SK-N-DZ (cell line): ENCODE results near the gene SNX24.
A peak's percentile ranks its signal among the peaks of the same experiment; 100 is the strongest.
"Not testable (repeated sequence)": the region's sequence is repeated elsewhere in the genome, so short reads cannot be mapped to it uniquely, and the experiment has no call there.

Experiments used
- DNase-seq: peaks from one replicate; pipeline ENCODE4 v3.0.0-alpha.2; 2015; ENCODE audit warnings: low spot score

The SNX24 gene

GRCh38 chr5:122967085-122967484 is 121.7 kb downstream of the SNX24 start:
- DNase-seq: no peak

- no peak for DNase-seq
Measured at GRCh38 chr5:122967625-122968024, 122.2 kb downstream of the SNX24 start.

- not testable (repeated sequence) for DNase-seq
Measured at GRCh38 chr5:122968056-122968455, 122.6 kb downstream of the SNX24 start.

- DNase-seq: no peak
Measured at GRCh38 chr5:122971333-122971732, 125.9 kb downstream of the SNX24 start.

GRCh38 chr5:122972877-122973276 is 127.5 kb downstream of the SNX24 start:
- DNase-seq: no peak

- DNase-seq: not testable (repeated sequence)
Measured at GRCh38 chr5:122973759-122974158, 128.3 kb downstream of the SNX24 start.

GRCh38 chr5:122974251-122974650 is 128.8 kb downstream of the SNX24 start:
- DNase-seq: not testable (repeated sequence)

- DNase-seq: no peak
Measured at GRCh38 chr5:122977319-122977718, 131.9 kb downstream of the SNX24 start.

- no peak for DNase-seq
Measured at GRCh38 chr5:122978068-122978467, 132.7 kb downstream of the SNX24 start.

- no peak for DNase-seq
Measured at GRCh38 chr5:122978644-122979297, 133.4 kb downstream of the SNX24 start.

DNA sequence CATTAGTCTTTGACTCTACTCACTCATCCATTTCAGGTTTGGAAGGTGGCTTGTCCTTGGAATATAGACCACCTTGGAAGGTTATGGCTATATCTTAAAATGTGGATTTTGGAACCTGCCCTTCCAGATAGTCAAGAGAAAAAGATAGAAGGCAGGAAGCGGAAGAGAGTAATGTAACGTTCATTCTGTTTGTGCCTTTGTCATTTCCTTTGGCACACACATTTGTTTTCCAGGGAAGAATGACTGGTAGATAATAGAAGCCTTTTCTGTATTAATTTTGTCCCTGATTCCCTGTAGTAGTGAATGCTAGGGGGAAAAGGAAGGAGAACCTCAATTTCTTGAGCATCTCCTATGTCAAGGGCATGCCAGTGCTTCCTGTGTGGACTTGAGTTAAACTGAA is 136.4 kb downstream of the SNX24 start:
- no peak for DNase-seq

- no peak for DNase-seq
Measured at GRCh38 chr5:122982376-122982775, 137.0 kb downstream of the SNX24 start.

DNA sequence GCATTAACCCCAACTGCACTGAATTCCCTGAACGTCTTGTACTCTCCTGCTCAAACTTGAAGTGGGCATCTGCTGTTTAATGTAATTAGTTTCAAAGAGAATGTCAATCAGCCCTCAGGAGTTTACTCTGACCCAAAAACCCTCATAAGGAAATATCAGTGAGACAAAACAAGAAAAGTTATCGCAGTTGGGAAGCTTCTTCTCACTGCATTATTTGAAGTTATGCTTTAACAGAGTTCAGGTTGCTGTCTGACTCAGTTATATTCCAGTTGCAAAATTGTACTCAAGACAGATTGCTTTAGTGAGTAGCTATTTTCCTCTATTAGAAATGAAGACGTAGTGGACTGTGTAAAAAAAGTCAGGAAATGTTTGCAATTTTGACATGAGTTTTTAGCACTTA is 139.0 kb downstream of the SNX24 start:
- no peak for DNase-seq

- DNase-seq: no peak
Measured at GRCh38 chr5:122985006-122985700, 139.7 kb downstream of the SNX24 start.

- no peak for DNase-seq
Measured at GRCh38 chr5:122985954-122986721, 140.7 kb downstream of the SNX24 start.

DNA sequence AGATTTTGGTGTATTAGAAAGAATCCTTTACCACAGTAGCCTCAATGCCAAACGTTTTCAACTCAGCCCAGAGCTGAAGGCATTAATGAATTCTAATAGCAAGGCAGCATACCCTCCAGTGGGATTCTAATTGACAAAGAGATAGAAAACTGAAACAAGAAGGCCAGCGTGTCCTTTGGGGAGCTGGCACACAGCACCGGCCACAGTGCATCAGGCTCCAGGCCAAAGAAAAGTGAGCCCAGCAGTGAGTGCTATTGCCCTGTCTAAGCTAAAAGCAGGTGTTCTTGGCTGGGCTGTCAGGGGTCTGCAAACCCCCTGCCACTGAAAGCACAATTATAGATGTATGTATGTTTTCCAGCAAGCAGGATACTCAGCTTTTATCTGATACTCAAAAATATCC is 150.7 kb downstream of the SNX24 start:
- DNase-seq: no peak

DNA sequence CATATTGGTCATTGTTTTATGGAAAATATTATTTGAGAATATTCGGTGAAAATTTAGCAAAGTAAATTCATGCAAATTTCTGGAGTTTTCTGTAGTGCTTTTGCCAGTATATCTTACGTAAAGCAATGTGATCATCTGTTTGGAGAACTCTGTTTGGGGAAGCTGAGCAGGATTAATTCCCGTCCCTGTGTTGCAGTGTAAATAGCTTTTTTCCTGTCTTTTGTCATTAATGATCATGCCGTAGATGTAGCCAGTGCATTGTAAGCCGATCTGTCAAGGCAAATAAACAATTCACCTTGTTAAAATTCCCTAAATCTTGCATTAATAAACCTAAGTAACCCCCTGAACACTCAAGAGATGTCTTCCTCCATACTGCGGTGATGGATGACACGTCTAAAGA is 151.9 kb downstream of the SNX24 start:
- DNase-seq: no peak

- no peak for DNase-seq
Measured at GRCh38 chr5:122999947-123000563, 154.6 kb downstream of the SNX24 start.

DNA sequence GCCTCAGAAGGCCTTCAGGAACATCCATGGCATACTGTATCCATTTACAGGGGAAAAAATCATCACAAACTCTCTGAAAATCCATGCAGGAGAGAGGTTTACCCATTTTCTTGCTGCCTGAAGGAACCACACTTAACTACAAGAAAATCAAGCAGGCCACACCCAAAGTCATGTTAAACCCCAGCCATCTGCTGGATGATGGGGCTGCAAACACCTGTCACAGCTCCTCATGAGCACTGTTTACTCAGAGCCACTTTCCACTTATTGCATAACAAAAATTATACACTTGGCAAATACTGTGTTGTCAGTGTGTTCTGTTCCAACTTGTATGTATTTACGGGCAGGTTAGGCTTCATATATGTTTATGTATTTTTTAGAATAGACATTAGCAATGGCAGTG is 155.3 kb downstream of the SNX24 start:
- DNase-seq: no peak

DNA sequence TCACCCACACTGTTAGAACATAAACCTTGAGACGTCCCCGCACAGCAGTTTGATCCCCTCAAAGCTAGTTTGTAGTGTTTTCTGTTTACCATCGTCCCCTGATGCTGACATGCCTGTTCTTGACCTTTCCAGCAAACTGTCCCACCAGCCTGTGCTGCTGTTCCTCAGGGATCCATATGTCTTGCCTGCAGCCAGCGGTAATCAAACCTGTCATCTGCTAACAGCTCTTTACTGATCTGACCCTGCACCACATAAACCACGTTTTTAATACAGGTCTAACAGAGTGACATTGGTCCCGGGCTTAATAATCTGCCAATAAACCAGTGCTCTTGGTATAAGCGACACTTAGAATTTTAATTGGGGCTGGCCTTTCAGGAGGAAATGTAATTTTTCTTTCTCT is 156.4 kb downstream of the SNX24 start:
- peak; percentile 32 for DNase-seq

DNA sequence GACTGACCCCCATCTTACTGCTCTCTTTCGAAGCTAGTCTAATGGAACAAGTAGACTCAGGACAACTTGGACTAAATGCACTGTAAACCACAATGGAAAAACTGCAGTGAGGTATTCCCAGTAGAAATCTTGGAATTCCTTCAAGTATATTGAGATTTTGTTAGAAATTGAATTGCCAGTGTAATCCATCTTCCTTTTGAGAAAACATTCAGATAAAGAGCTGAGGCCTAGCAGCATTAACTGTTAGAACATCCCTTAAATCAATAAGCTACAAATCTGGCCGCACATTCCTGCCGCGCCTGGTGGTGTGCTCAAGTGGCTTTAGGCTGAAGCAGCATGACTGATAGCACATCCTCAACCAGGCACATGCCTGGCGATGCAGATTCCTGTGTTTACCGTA is 161.8 kb downstream of the SNX24 start:
- DNase-seq: peak; percentile 48

GRCh38 chr5:123007754-123008153 is 162.3 kb downstream of the SNX24 start:
- DNase-seq: peak; percentile 25
